ENCODE measurements around the gene SCG5. TPM values are rescaled to one million over a fixed set of nuclear protein-coding genes. Genes with fewer than 3 reads are reported as not detected.

Gene SCG5
- total RNA-seq, 4 donors from 2014 or later, result 2.5 to 17.2 (median 3.2) TPM; not detected in 1

- no peaks in the 10 kb centered on the region for H3K9me3 ChIP-seq
- DNase-seq, result no peak
- TF ChIP-seq POLR2A (IDR thresholded peaks at IDR 0.05), result no peak
- no peak for TF ChIP-seq CTCF (IDR thresholded peaks at IDR 0.05)
- no peaks in the 10 kb centered on the region for H3K4me1 ChIP-seq
- H3K27me3 ChIP-seq, result no peaks in the 10 kb centered on the region
- H3K4me3 ChIP-seq, result no peak overlapping the region
- no peaks in the 10 kb centered on the region for H3K36me3 ChIP-seq
- H3K27ac ChIP-seq, result no peak overlapping the region
Measured at GRCh38 chr15:32709295-32710033, 68.0 kb downstream of the SCG5 start.

- TF ChIP-seq POLR2A (IDR thresholded peaks at IDR 0.05) (no peak), CTCF (IDR thresholded peaks at IDR 0.05) (no peak)
- peaks cover 0 to 17% of the 10 kb centered on the region in 2 donors for H3K27me3 ChIP-seq
- no peak for DNase-seq
- H3K36me3 ChIP-seq, result no peaks in the 10 kb centered on the region
- peaks cover 0 to 23% (median 0%) of the 10 kb centered on the region in 4 donors for H3K4me1 ChIP-seq
- no peak overlapping the region for H3K4me3 ChIP-seq
- H3K9me3 ChIP-seq, result no peaks in the 10 kb centered on the region
- no peak overlapping the region for H3K27ac ChIP-seq
Measured at GRCh38 chr15:32715276-32715675, 73.8 kb downstream of the SCG5 start.

GRCh38 chr15:32716216-32716914 is 74.9 kb downstream of the SCG5 start:
- TF ChIP-seq POLR2A (IDR thresholded peaks at IDR 0.05) (no peak), CTCF (IDR thresholded peaks at IDR 0.05) (no peak)
- Histone ChIP-seq H3K27me3 (peaks cover 0 to 17% of the 10 kb centered on the region in 2 donors), H3K4me3 (peak overlapping the region in 1 of 4 donors; percentile 49), H3K36me3 (no peaks in the 10 kb centered on the region), H3K9me3 (no peaks in the 10 kb centered on the region), H3K27ac (peak overlapping the region in 2 of 4 donors; percentile 13 to 62), H3K4me1 (peaks cover 0 to 23% (median 0%) of the 10 kb centered on the region in 4 donors)
- DNase-seq, result no peak

DNA sequence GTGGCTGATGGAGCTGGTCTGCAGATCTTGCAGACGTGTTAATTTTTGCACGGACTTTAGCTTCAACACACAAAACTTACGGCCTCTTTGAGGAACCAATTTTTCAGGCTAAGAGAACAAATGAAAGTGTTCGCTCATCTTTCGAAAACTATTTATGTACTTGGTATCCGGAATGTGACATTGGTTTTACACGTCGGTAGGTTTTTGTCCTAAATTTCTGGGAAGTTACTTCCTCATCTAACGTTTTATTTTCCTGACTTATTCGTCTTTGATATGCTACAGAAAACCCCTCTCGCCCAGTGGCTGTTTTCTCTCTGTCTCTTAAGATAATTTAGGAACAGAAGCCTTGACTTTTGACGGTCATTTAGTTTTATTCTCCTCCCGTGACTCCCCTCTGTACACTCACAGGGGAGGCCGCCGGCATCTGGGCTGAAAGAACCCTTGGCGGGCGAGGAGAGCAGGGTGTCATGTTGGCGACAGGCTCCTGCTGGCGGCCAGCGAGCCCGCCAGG is 75.5 kb downstream of the SCG5 start:
- TF ChIP-seq POLR2A (IDR thresholded peaks at IDR 0.05), result no peak
- no peak for TF ChIP-seq CTCF (IDR thresholded peaks at IDR 0.05)
- Histone ChIP-seq H3K9me3 (no peaks in the 10 kb centered on the region), H3K4me3 (peak overlapping the region in 3 of 4 donors; percentile 27 to 49 (median 31)), H3K27me3 (peaks cover 0 to 17% of the 10 kb centered on the region in 2 donors), H3K4me1 (peaks cover 0 to 23% (median 0%) of the 10 kb centered on the region in 4 donors), H3K36me3 (no peaks in the 10 kb centered on the region), H3K27ac (peak overlapping the region; percentile 58 to 64 (median 62))
- DNase-seq, result no peak

DNA sequence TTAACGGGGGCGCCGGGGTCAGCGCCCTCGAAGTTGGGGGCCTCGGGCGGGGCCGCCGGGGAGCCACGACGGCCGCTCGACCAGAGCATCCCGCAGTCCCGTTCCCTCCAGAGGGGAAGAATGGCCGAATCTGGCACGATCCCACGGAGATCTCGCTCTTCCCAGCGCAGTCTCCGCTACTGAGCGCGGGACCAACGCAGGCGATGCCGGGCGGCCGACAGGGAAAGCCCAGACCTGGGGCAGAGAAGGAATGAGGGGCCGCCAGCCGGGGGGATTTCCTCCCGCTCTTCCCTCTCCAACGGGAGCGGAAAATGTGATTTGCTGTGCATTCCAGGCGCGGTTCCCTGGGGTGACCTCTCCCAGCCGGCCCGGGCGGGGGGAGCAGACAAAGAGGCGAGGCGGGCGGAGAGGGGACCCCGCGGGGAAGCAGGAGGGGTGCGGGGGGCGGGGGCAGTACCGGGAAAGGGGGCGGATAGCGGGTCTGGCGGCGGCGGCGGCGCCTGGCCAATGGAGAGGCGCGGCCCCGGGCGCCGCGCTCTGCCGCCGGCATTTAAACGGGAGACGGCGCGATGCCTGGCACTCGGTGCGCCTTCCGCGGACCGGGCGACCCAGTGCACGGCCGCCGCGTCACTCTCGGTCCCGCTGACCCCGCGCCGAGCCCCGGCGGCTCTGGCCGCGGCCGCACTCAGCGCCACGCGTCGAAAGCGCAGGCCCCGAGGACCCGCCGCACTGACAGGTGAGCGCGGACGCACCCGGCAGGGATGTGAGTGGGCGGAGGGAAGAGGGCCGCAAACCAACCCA is 76.1 kb downstream of the SCG5 start, which contains the start of gene GREM1:
Gene GREM1, plus strand, starts transcription at position 579 of the 801 bp plus-strand sequence. CDS start 12,687 bp downstream, outside the sequence.
- peak in 2 of 3 donors; percentile 48 for DNase-seq
- H3K27me3 ChIP-seq, result peaks cover 0 to 17% of the 10 kb centered on the region in 2 donors
- TF ChIP-seq POLR2A (IDR thresholded peaks at IDR 0.05), result no peak
- TF ChIP-seq CTCF (IDR thresholded peaks at IDR 0.05), result no peak

More for the DNA sequence above, 76.1 kb downstream of the SCG5 start, which contains the start of gene GREM1:
- H3K4me3 ChIP-seq, result peak within 1 kb of the TSS; percentile 26 to 49 (median 29)
- H3K36me3 ChIP-seq, result no peaks in the 10 kb centered on the region
- no peaks in the 10 kb centered on the region for H3K9me3 ChIP-seq
- H3K4me1 ChIP-seq, result peaks cover 0 to 23% (median 0%) of the 10 kb centered on the region in 4 donors
- peak within 1 kb of the TSS; percentile 58 to 64 (median 62) for H3K27ac ChIP-seq
